ENCODE data around the gene NDST4. TPM values are rescaled to one million over a fixed set of nuclear protein-coding genes. Genes with fewer than 3 reads are reported as not detected.

Gene NDST4
- total RNA-seq, result not detected in 2 replicates

GRCh38 chr4:115113506-115114106 lies at the start of gene NDST4:
TSS of gene NDST4 (minus strand) at chr4:115113620. CDS start at chr4:115077036, 36,584 bp downstream.
- DNase-seq (ENCODE audit: low read depth), result peak; percentile 58

DNA sequence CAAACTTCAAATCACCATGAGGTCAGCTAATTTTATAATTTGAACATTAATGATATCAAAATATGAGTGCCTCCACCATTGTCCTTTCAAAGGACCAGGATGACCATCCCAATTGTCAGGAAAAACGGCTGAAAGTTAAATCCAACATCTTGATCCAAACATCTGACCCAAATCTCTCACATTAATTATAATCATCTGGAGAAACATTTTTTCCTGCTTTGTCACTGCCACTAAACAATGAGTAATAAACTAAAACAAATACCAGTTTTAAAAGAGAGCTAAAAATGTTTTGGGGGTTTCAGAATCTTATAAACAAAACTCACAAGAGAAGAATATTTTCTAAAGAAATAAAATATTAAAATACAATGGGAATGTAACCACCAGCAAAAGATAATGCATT lies 45.7 kb upstream of the NDST4 start:
- no peak for DNase-seq (ENCODE audit: low read depth)

- DNase-seq (ENCODE audit: low read depth), result no peak
Measured at GRCh38 chr4:115158296-115158695, 44.9 kb upstream of the NDST4 start.

DNA sequence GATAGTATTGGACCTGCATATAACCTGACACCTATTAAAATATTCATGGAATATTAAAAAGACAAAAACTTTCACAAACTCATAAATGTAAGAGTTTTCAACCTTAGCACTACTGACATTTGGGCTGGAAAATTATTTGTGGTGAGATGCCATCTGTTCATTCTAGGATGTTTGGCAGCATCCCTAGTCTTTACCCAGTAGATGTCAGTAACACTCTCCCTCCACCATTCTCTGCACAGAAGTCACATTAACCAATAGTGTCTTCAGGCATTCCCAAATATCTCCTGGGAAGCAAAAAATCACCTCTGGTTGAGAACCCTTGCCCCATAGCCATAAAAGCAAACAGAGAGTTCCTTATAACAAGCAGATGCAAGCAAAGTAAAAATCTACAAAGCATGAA lies 41.4 kb upstream of the NDST4 start:
- no peak for DNase-seq (ENCODE audit: low read depth)

GRCh38 chr4:115152965-115153364 lies 39.5 kb upstream of the NDST4 start:
- DNase-seq (ENCODE audit: low read depth), result no peak

DNA sequence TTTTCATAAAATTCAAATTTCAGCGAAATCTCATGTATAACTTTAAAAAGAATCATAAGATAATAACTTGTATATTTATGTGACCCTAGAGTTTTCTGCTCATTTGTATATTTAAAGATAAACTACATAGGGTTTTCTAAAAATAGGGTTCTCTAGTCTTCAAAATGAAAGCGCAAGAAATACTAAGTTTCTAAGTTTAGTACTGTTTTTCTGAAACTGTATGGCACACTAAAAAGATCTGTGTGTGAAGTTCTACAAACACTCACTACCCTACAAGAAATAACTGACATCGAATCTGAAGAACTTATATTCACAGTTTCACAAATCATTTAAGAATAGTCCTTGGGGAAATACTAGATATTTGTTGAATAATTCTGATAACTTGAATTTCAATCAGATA lies 38.7 kb upstream of the NDST4 start:
- no peak for DNase-seq (ENCODE audit: low read depth)

DNA sequence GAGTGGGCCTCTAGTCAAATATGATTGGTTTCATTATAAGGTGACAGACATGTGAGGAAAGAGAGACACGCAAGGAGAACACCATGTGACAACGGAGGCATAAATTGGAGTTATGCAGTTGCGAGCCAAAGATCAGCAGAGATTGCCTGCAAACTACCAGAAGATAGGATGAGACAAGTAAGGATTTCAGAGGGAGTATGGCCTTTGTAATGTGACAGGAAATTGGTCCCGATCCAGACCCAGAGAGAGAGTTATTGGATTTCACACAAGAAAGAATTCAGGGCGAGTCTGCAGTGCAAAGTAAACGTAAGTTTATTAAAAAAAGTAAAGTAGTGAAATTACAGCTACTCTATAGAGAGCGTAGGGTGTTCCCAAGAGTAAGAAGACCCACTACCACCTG lies 35.7 kb upstream of the NDST4 start:
- no peak for DNase-seq (ENCODE audit: low read depth)

- no peak for DNase-seq (ENCODE audit: low read depth)
Measured at GRCh38 chr4:115145393-115146160, 32.2 kb upstream of the NDST4 start.

DNA sequence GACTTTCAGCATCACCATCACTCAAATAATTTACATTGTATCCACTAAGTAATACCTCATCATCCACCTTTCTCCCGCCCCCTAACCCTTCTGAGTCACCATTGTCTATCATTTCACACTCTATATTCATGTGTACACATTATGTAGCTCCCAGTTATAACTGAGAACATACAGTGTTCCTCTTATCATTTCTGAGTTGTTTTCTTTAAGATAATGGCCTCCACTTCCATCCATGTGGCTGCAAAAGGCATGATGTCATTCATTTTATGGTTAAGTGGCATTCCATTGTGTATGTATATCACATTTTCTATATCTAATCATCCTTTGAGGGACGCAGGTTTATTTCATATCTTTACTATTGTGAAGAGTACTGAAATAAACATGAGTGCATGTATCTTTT lies 14.6 kb upstream of the NDST4 start:
- DNase-seq (ENCODE audit: low read depth), result no peak

DNA sequence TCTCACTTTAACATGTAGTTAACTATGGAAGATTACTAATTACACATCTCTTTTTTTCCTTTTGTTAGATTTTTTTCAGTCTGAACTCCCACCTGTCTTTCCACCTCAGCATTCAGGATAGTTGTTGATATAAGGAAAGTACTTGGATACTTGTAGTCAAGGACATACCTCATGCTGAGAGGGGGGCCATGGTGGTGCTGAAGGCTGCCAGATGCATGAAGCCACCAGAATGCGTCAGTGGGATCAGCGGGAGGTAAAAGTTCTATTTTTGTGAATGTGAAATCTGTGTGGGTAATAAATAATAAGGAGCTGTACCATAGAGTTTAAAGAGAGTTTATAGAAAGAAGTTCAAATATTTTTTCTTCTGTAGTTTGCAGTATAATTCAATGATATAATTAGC lies 13.1 kb upstream of the NDST4 start:
- no peak for DNase-seq (ENCODE audit: low read depth)

- DNase-seq (ENCODE audit: low read depth), result no peak
Measured at GRCh38 chr4:115121351-115122043, 8.1 kb upstream of the NDST4 start.

GRCh38 chr4:115119804-115120352 lies 6.5 kb upstream of the NDST4 start:
- DNase-seq (ENCODE audit: low read depth), result no peak

DNA sequence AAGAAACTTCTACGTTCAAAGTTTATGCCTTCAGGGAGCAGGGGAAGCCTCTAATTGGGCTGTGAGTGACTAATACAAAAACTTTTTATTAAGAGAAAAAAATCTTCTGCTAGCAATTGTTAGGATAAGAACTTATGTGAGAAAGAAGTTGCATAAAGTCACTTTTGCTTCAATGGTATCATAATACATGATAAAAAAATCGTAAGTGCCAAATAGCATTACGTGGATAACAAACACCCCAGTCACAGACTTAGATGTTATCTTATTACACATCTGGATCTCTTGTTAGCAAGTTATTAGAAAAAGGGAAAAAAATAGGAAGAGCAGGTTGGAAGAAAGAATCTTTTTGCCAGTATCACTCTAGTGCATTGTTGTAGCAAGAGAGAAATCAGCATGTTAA lies 4.2 kb upstream of the NDST4 start:
- no peak for DNase-seq (ENCODE audit: low read depth)

GRCh38 chr4:115110191-115111181 lies 2.9 kb downstream of the NDST4 start:
- DNase-seq (ENCODE audit: low read depth), result no peak

- DNase-seq (ENCODE audit: low read depth), result no peak
Measured at GRCh38 chr4:115108850-115109249, 4.6 kb downstream of the NDST4 start.

DNA sequence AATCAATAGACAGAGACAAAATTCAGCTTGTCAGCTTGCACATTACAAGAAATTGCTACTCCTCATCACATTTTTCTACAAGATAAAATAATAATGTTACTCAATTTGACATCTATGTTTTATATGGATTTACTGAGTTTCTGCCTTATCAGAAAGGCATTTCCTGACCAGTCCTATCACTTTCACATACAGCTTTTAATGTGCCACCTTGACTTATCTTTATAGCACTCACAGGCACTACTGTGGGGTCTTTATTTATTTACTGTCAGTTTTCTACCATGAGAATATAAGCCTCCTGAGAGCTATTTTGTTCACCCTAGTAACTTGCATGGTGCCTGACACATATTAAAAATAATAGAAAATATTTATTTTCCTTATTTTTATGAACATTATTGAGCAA lies 6.0 kb downstream of the NDST4 start:
- no peak for DNase-seq (ENCODE audit: low read depth)

DNA sequence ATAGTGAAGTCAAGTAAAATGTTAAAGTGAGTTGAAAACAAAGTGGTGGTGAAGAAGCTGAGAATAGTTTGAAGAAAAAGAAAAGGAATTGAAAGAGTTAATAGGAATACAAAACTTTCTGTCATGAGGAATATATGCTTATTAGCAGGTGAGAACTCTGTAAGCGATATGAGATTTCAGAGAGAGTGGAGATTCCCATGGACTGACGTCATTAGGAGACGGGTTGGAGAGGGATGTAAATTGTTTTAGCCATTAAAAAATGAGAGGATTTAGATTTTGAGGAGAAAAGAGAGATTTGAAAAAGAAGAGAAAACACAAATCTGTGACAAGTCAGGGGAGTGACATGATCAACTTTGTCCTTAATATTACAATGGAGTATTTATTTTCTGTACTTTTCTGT lies 11.7 kb downstream of the NDST4 start:
- DNase-seq (ENCODE audit: low read depth), result no peak

DNA sequence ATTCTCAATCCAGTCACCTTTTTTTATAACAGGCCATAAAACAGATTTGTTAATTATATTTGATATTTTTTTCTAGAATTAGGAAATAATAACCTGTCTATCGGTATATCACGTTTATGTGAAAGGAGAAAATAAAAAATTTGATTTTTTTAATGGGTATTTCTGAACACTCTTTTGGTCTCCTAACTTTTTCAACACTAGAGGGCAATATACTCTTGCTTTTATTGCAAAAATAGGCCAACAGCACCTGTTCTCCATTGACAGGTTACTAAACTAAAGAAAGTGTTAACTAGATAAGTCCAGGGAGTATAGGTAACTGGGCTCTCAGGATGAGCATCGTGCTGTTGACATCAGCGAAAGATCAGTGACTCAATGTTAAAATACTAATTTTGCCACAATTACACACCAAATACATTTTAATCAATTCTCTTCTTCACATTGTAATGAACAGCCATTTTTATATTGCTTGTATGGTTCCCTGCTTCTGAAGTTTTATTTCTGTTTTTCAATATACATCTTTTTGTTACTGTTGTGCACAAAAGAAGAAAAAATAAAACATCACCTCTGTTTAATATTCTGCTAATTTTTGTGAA lies 22.8 kb downstream of the NDST4 start:
- peak; percentile 37 for DNase-seq (ENCODE audit: low read depth)

GRCh38 chr4:115082633-115083032 lies 30.8 kb downstream of the NDST4 start:
- no peak for DNase-seq (ENCODE audit: low read depth)

DNA sequence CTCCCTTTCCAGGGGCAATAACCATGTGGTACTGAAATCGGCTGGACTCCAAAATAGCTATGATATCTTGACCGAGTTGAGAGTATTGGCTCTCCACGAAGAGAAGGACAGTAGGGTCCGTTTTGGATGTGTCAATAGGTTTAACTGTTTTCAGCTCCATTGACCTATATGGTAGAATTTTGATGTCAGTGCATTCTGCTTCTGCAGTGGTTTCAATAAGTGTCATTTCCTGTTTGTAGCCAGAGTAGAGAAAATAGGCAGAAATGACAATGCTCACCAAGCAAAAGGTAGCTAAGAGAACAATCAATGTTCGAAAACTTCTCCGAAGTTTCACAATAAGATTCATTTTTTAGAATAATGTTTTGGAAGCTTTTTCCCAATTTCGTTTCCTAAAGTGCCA lies 36.7 kb downstream of the NDST4 start:
- no peak for DNase-seq (ENCODE audit: low read depth)

GRCh38 chr4:115058533-115058932 lies 54.9 kb downstream of the NDST4 start:
- no peak for DNase-seq (ENCODE audit: low read depth)

Measured in renal cortical epithelial cell (primary cell).